Nephron (organoid): ENCODE measurements around the gene PGP.
"Not testable (repeated sequence)": the region's sequence is repeated elsewhere in the genome, so short reads cannot be mapped to it uniquely, and the experiment has no call there.

Experiments used
- H3K27ac Mint-ChIP-seq, 3 experiments: 2 replicates each; pipeline ENCODE4 v1.8.0; 2020; ENCODE audit warnings: mixed read lengths in 3 of 3, mild to moderate bottlenecking in 2 of 3, moderate library complexity in 1 of 3
- H3K27me3 Mint-ChIP-seq: 2 replicates; pipeline ENCODE4 v1.8.0; 2021; ENCODE audit warnings: low read depth, mild to moderate bottlenecking, moderate library complexity, mixed read lengths
- H3K36me3 Mint-ChIP-seq: 2 replicates; pipeline ENCODE4 v1.8.0; 2020; ENCODE audit warnings: low read depth, mixed read lengths
- H3K4me1 Mint-ChIP-seq: 2 replicates; pipeline ENCODE4 v1.8.0; 2020; ENCODE audit warnings: mixed read lengths
- H3K4me3 Mint-ChIP-seq, 3 experiments: 2 replicates each; pipeline ENCODE4 v1.8.0; 2020; ENCODE audit warnings: mild to moderate bottlenecking in 3 of 3, mixed read lengths in 3 of 3, moderate library complexity in 2 of 3
- H3K9me3 Mint-ChIP-seq: 2 replicates; pipeline ENCODE4 v1.8.0; 2020; ENCODE audit warnings: mixed read lengths
- TF ChIP-seq, protein P1 (sequence below), 3 experiments: fragments of 200-600 bp; sonication (generic); IDR thresholded peaks; one replicate each; pipeline ENCODE4 v1.5.0; 2021; ENCODE audit warnings: antibody characterized with exemption in 3 of 3; ENCODE audit not compliant: unreplicated experiment in 3 of 3

PGP gene

DNA sequence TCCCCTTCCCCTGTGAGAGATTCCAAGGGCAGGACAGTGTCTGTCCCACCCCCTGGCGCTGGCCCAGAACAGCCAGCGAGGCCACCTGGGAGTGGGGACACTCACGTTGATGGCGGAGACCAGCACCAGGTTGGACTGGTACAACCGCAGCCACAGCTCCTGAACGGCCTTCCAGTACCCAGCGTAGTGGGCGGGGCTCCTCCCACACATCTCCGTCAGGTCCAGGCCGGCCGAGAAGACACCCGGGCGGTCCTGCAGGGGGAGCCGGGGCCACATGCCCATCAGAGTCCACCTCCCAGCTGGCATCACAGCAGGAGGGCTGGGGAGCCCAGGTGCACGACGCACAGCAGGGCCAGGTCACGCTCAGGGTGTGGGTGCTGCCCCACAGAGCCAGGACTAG is 29.7 kb upstream of the PGP start:
- H3K27ac Mint-ChIP-seq: no peak overlapping the region
- H3K4me3 Mint-ChIP-seq: no peak overlapping the region
- H3K36me3 Mint-ChIP-seq: peaks cover 18% of the 10 kb centered on the region
- no peaks in the 10 kb centered on the region for H3K9me3 Mint-ChIP-seq
- H3K4me1 Mint-ChIP-seq: no peaks in the 10 kb centered on the region
- TF ChIP-seq, protein P1, sequence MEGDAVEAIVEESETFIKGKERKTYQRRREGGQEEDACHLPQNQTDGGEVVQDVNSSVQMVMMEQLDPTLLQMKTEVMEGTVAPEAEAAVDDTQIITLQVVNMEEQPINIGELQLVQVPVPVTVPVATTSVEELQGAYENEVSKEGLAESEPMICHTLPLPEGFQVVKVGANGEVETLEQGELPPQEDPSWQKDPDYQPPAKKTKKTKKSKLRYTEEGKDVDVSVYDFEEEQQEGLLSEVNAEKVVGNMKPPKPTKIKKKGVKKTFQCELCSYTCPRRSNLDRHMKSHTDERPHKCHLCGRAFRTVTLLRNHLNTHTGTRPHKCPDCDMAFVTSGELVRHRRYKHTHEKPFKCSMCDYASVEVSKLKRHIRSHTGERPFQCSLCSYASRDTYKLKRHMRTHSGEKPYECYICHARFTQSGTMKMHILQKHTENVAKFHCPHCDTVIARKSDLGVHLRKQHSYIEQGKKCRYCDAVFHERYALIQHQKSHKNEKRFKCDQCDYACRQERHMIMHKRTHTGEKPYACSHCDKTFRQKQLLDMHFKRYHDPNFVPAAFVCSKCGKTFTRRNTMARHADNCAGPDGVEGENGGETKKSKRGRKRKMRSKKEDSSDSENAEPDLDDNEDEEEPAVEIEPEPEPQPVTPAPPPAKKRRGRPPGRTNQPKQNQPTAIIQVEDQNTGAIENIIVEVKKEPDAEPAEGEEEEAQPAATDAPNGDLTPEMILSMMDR (IDR thresholded peaks at IDR 0.05; ENCODE audit: unreplicated experiment in 3 of 3): no peak
- peaks cover 7% of the 10 kb centered on the region for H3K27me3 Mint-ChIP-seq

GRCh38 chr16:2243781-2244180 is 29.1 kb upstream of the PGP start:
- H3K9me3 Mint-ChIP-seq: no peaks in the 10 kb centered on the region
- TF ChIP-seq, protein P1 (IDR thresholded peaks at IDR 0.05; ENCODE audit: unreplicated experiment in 3 of 3): no peak
- H3K27me3 Mint-ChIP-seq: peaks cover 7% of the 10 kb centered on the region
- no peak overlapping the region for H3K27ac Mint-ChIP-seq
- H3K36me3 Mint-ChIP-seq: peaks cover 17% of the 10 kb centered on the region
- H3K4me1 Mint-ChIP-seq: no peaks in the 10 kb centered on the region
- no peak overlapping the region for H3K4me3 Mint-ChIP-seq

DNA sequence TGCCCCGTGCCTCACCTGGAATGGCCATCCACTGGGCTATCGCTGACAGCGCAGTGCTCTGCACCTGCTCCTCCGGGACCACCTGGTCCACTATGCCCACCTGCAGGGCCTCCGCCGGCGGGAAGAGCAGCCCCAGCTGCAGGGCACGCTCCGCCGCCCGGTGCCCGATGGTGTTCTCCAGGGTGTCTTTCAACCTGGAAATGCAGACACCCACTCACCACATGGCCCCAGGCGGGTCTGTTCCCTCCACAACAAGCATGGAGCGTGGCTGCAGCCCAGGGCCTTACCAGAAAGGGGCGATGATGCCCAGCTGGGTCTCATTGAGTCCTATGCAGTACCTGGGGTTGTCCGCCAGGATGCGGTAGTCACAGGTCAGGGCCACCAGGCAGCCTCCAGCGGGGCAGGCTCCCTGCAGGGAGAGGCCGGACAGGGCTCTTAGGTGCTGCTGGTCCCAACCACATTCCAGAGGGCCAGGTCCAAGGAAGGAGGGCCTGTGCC is 28.4 kb upstream of the PGP start:
- Mint-ChIP-seq H3K36me3 (peaks cover 15% of the 10 kb centered on the region), H3K27me3 (peaks cover 12% of the 10 kb centered on the region), H3K9me3 (no peaks in the 10 kb centered on the region), H3K4me1 (no peaks in the 10 kb centered on the region), H3K27ac (no peak overlapping the region), H3K4me3 (no peak overlapping the region)
- TF ChIP-seq, protein P1 (IDR thresholded peaks at IDR 0.05; ENCODE audit: unreplicated experiment in 3 of 3): no peak

- H3K36me3 Mint-ChIP-seq: peaks cover 15% of the 10 kb centered on the region
- H3K4me1 Mint-ChIP-seq: no peaks in the 10 kb centered on the region
- no peak overlapping the region for H3K27ac Mint-ChIP-seq
- H3K9me3 Mint-ChIP-seq: no peaks in the 10 kb centered on the region
- no peak overlapping the region for H3K4me3 Mint-ChIP-seq
- peaks cover 15% of the 10 kb centered on the region for H3K27me3 Mint-ChIP-seq
- TF ChIP-seq, protein P1 (IDR thresholded peaks at IDR 0.05; ENCODE audit: unreplicated experiment in 3 of 3): no peak
Measured at GRCh38 chr16:2242598-2242997, 28.0 kb upstream of the PGP start.

DNA sequence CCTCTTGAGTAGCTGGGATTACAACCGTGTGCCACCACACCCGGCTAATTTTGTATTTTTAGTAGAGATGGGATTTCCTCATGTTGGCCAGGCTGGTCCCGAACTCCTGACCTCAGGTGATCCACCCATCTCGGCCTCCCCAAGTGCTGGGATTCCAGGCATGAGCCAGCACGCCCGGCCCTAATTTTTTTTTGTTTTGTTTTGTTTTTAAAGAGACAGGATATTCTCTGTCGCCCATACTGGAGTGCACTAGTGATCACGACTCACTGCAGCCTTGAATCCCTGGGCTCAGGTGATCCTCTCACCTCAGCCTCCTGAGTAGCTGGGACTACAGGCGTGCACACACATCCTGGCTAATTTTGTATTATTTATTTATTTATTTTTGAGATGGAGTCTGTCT is 25.7 kb upstream of the PGP start:
- H3K27ac Mint-ChIP-seq, H3K4me1 Mint-ChIP-seq, H3K4me3 Mint-ChIP-seq, H3K36me3 Mint-ChIP-seq, H3K9me3 Mint-ChIP-seq: not testable (repeated sequence)
- H3K27me3 Mint-ChIP-seq: peaks cover 32% of the 10 kb centered on the region

- H3K9me3 Mint-ChIP-seq: no peaks in the 10 kb centered on the region
- peaks cover 37% of the 10 kb centered on the region for H3K27me3 Mint-ChIP-seq
- H3K27ac Mint-ChIP-seq: no peak overlapping the region
- no peak overlapping the region for H3K4me3 Mint-ChIP-seq
- H3K4me1 Mint-ChIP-seq: no peaks in the 10 kb centered on the region
- H3K36me3 Mint-ChIP-seq: peaks cover 4% of the 10 kb centered on the region
- TF ChIP-seq, protein P1 (IDR thresholded peaks at IDR 0.05; ENCODE audit: unreplicated experiment in 3 of 3): no peak
Measured at GRCh38 chr16:2238838-2239675, 24.4 kb upstream of the PGP start.
